GM12878 (cell line): ENCODE data around the gene RARS1. TPM values are rescaled to one million over a fixed set of nuclear protein-coding genes. Genes with fewer than 3 reads are reported as not detected.

ENCODE experiments used
- ATAC-seq: fragments of 200-7000 bp; cut with Tn5 transposase; 3 replicates; pipeline ENCODE4 v1.9.1; 2020; ENCODE audit warnings: mild to moderate bottlenecking, moderate library complexity
- BruUV-seq: library from RNA; stranded (reverse); fragments of 400-500 nt; replicated peaks from 2 replicates; lab custom pipeline; 2021; lab: Mats Ljungman, UMichigan
- CTCF ChIA-PET: fragments of 300-600 bp; sonication (Branson Sonifier 250); formaldehyde crosslinking; extraction: SDS; loops from one replicate; lab custom pipeline; 2021; ENCODE audit warnings: inconsistent platforms; lab: Yijun Ruan, JAX
- POLR2A ChIA-PET: fragments of 350-600 bp; formaldehyde crosslinking; extraction: SDS; loops from one replicate; lab custom pipeline; 2021; ENCODE audit warnings: inconsistent platforms; lab: Charles Lee
- RAD21 ChIA-PET: fragments of 300-600 bp; sonication (Branson Sonifier 250); formaldehyde crosslinking; loops from one replicate; lab custom pipeline; 2023; ENCODE audit warnings: antibody characterized with exemption; ENCODE audit not compliant: unreplicated experiment; lab: Charles Lee
- SMC1A ChIA-PET: fragments of 300-600 bp; sonication (Branson Sonifier 250); formaldehyde crosslinking; loops from one replicate; lab custom pipeline; 2023; ENCODE audit not compliant: unreplicated experiment, uncharacterized antibody; lab: Charles Lee
- DNase-seq: peaks from one replicate; pipeline ENCODE4 v3.0.0-alpha.2; 2011; ENCODE audit warnings: low read depth, low spot score
- FAIRE-seq: peaks from 3 replicates; lab custom pipeline; 2011; peaks lifted over from hg19 to GRCh38; lab: Jason Lieb, UNC
- H2AFZ ChIP-seq: 2 replicates; pipeline ENCODE4 v1.6.0; 2011; ENCODE audit warnings: low read depth, low read length, control low read depth; ENCODE audit not compliant: control insufficient read depth
- H3K27ac ChIP-seq: 2 replicates; pipeline ENCODE4 v1.5.1; 2011; ENCODE audit warnings: control low read depth; ENCODE audit not compliant: control insufficient read depth, insufficient read depth
- H3K27me3 ChIP-seq, 2 experiments: replicated peaks in 1 of 2; 2 replicates each; pipeline versions ENCODE4 v1.6.0 to v1.6.1; 2011; ENCODE audit warnings: low read length in 1 of 2; ENCODE audit not compliant: control insufficient read depth in 2 of 2, insufficient read depth in 2 of 2
- H3K36me3 ChIP-seq, 2 experiments: 2 replicates each; pipeline ENCODE4 v1.5.1; 2011; ENCODE audit warnings: low read length in 1 of 2; ENCODE audit not compliant: control insufficient read depth in 2 of 2, insufficient read depth in 2 of 2
- H3K4me1 ChIP-seq: 2 replicates; pipeline ENCODE4 v1.6.1; 2011; ENCODE audit warnings: mild to moderate bottlenecking, low read length, moderate library complexity, mixed read lengths; ENCODE audit not compliant: control insufficient read depth, insufficient read depth
- H3K4me2 ChIP-seq: 2 replicates; pipeline ENCODE4 v1.6.0; 2011; ENCODE audit warnings: control low read depth; ENCODE audit not compliant: control insufficient read depth, insufficient read depth
- H3K4me3 ChIP-seq: fragments of 200-600 bp; sonication (generic); 2 replicates; pipeline ENCODE4 v1.5.1; 2016
- H3K79me2 ChIP-seq: 2 replicates; pipeline ENCODE4 v1.6.0; 2011; ENCODE audit warnings: low read length; ENCODE audit not compliant: control insufficient read depth, insufficient read depth
- H3K9ac ChIP-seq: 2 replicates; pipeline ENCODE4 v1.8.0; 2011; ENCODE audit warnings: low read length, control low read depth, mixed read lengths; ENCODE audit not compliant: control insufficient read depth, insufficient read depth
- H3K9me3 ChIP-seq: replicated peaks from 3 replicates; pipeline ENCODE4 v1.5.1; 2011; ENCODE audit warnings: mild to moderate bottlenecking, low read length; ENCODE audit not compliant: control insufficient read depth, insufficient read depth
- H4K20me1 ChIP-seq: 2 replicates; pipeline ENCODE4 v1.6.0; 2011; ENCODE audit not compliant: control insufficient read depth, insufficient read depth
- CBX5 ChIP-seq: sonication (generic); IDR thresholded peaks from 2 replicates; pipeline ENCODE4 v1.6.1; 2016; ENCODE audit warnings: low read depth, moderate library complexity, mild to moderate bottlenecking, inconsistent platforms
- CEBPB ChIP-seq, 2 experiments: fragments of 150-350 bp in 1 of 2; IDR thresholded peaks; 2 replicates each; pipeline ENCODE4 v1.6.1; 2012 to 2014; ENCODE audit warnings: low read depth in 2 of 2, low read length in 2 of 2, borderline replicate concordance in 1 of 2, inconsistent platforms in 1 of 2
- HDGF ChIP-seq: fragments of 450-650 bp; IDR thresholded peaks from 2 replicates; pipeline ENCODE4 v1.6.1; 2016; ENCODE audit warnings: antibody characterized with exemption
- JUNB ChIP-seq: IDR thresholded peaks from 2 replicates; pipeline ENCODE4 v1.6.1; 2016; ENCODE audit warnings: antibody characterized with exemption, mild to moderate bottlenecking
- NFXL1 ChIP-seq: fragments of 450-650 bp; IDR thresholded peaks from 2 replicates; pipeline ENCODE4 v1.6.1; 2017; ENCODE audit warnings: antibody characterized with exemption, mild to moderate bottlenecking, borderline replicate concordance
- POLR2AphosphoS2 ChIP-seq: IDR thresholded peaks from 2 replicates; pipeline ENCODE4 v1.6.1; 2011; ENCODE audit warnings: low read depth, mild to moderate bottlenecking, low read length, improper control_type of control experiment, moderate library complexity
- RFX5 ChIP-seq: IDR thresholded peaks from 2 replicates; pipeline ENCODE4 v1.6.1; 2011; ENCODE audit warnings: low read depth, low read length, improper control_type of control experiment
- SIN3A ChIP-seq: IDR thresholded peaks from 2 replicates; pipeline ENCODE4 v1.6.1; 2012; ENCODE audit warnings: low read depth, low read length, improper control_type of control experiment
- SMARCA5 ChIP-seq: fragments of 450-650 bp; IDR thresholded peaks from 2 replicates; pipeline ENCODE4 v1.6.1; 2017; ENCODE audit warnings: mild to moderate bottlenecking
- SMC3 ChIP-seq: IDR thresholded peaks from 2 replicates; pipeline ENCODE4 v1.6.1; 2011; ENCODE audit warnings: low read length, improper control_type of control experiment, borderline replicate concordance
- WGBS: methylation state at CpG from one replicate; pipeline ENCODE4 v1.1.6; 2016; ENCODE audit warnings: low lambda C conversion rate; ENCODE audit not compliant: insufficient replicate concordance, insufficient coverage; ENCODE audit errors: missing lambda C conversion rate; 5-methylcytosine and 5-hydroxymethylcytosine counted together
- in situ Hi-C: fragments of 300-500 bp; cut with MboI; formaldehyde crosslinking; loops from 9 replicates; pipeline ENCODE4 v1.14.3; 2018; ENCODE audit warnings: mixed read lengths
- intact Hi-C: fragments of 100-400 bp; cut with micrococcal nuclease; formaldehyde crosslinking; loops from one replicate; pipeline ENCODE4 v1.14.2; 2022; ENCODE audit not compliant: unreplicated experiment
- polyA plus RNA-seq, 11 experiments: library from polyadenylated mRNA; depleted of rRNA in 4 of 11; unstranded in 6 of 11; stranded (reverse) in 5 of 11; fragments of >200 nt; fragmentation: Nextera tagmentation in 4 of 11; fragmentation: Illumina TruSeq in 1 of 11; extraction: Ambion mirVana in 4 of 11; extraction: Trizol in 1 of 11; gene quantifications; 1 replicate in 1 of 11; 2 replicates in 10 of 11; pipeline versions ENCODE4 v1.2.1 to v1.2.3, GENCODE V29; 2011 to 2016; ENCODE audit warnings: inconsistent platforms in 2 of 11, missing spikeins in 2 of 11, low read depth in 1 of 11
- total RNA-seq, 4 experiments: library from RNA; depleted of rRNA in 3 of 4; stranded (reverse); fragments of >200 nt in 3 of 4; fragmentation: Illumina TruSeq in 1 of 4; extraction: Trizol in 1 of 4; gene quantifications; 2 replicates each; pipeline versions ENCODE4 v1.2.1 to v1.2.3, GENCODE V29; 2013 to 2021
- TF ChIP-seq, protein P1 (sequence below): fragments of 450-650 bp; IDR thresholded peaks from 2 replicates; pipeline ENCODE4 v1.6.1; 2014; ENCODE audit warnings: mild to moderate bottlenecking
- TF ChIP-seq, protein P2 (sequence below): fragments of 450-650 bp; IDR thresholded peaks from 2 replicates; pipeline ENCODE4 v1.6.1; 2017; ENCODE audit warnings: low read depth, mild to moderate bottlenecking, moderate library complexity
- TF ChIP-seq, protein P3 (sequence below): fragments of 150-350 bp; IDR thresholded peaks from 2 replicates; pipeline ENCODE4 v1.6.1; 2016; ENCODE audit warnings: low read depth, low read length

The RARS1 gene
- total and polyA plus RNA-seq, 10 of the 15 experiments (the other 5 are each of a cell fraction or from before 2014, with no cell fraction given) = 80.5 to 127 (median 105) TPM

DNA sequence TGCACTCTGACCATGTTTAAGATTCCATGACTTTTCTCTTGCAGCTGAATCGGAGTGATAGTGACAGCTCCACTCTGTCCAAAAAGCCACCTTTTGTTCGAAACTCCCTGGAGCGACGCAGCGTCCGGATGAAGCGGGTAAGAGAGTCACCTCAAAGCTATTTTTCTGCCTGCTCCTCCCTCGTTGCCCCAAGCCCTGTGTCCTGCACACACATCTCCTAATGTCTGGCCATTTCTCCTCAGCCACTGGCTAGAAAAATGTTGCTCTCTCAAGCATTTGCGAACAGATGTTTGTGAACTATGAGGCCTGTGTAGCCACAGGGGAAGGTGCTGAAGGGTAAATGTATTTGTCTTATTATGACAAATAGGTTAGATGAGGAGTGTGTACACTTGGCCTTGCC is 25.7 kb upstream of the RARS1 start:
- ChIA-PET CTCF (no interaction called here), POLR2A (no interaction called here), SMC1A (no interaction called here), RAD21 (no interaction called here)
- Histone ChIP-seq H4K20me1 (no peaks in the 10 kb centered on the region), H3K4me1 (no peaks in the 10 kb centered on the region), H3K4me2 (no peak overlapping the region), H3K27me3 (no peaks in the 10 kb centered on the region), H3K9ac (no peak overlapping the region), H3K9me3 (no peaks in the 10 kb centered on the region), H3K79me2 (no peaks in the 10 kb centered on the region), H3K4me3 (no peak overlapping the region), H3K36me3 (no peaks in the 10 kb centered on the region; a peak in 1 of 4 replicates), H2AFZ (no peak overlapping the region), H3K27ac (no peak overlapping the region)
- FAIRE-seq (no peak), ATAC-seq (no peak), DNase-seq (no peak)
- in situ Hi-C loops (no loop called here), intact Hi-C loops (no loop called here)
- BruUV-seq = no TSS peak
- 88% methylated on average over 9 of the region's 9 CpGs for WGBS
- TF ChIP-seq SMARCA5 = no peak

DNA sequence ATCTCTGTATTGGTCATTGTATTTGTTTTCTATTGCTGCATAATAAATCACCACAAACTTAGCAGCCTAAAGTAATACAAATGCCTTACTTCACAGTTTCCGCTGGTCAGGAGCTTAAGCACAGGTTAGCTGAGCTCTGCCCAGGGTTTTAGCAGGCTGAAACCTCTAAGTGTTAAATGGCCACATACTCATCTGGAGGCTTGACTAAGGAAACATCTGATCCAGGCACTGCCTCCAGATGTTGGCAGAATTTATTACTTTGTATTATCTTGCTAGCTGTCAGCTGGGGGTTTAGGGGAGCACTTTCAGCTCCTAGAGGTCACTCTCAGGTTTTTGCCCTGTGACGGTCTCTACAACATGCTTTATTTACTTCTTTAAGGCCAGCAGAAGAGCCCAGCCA is 23.2 kb upstream of the RARS1 start:
- DNase-seq = no peak
- no peaks in the 10 kb centered on the region for H3K9me3 ChIP-seq
- no peaks in the 10 kb centered on the region for H3K27me3 ChIP-seq
- no peak overlapping the region for H3K27ac ChIP-seq
- ChIA-PET SMC1A (interaction anchor here (0.7 kb wide), 1 partner anchor 193 kb away, joined by 3 read pairs; no protein-coding TSS in a partner anchor), RAD21 (no interaction called here), POLR2A (no interaction called here), CTCF (no interaction called here)
- intact Hi-C loops = no loop called here
- no peak overlapping the region for H3K4me3 ChIP-seq
- no peak overlapping the region for H3K4me2 ChIP-seq
- H3K4me1 ChIP-seq = no peaks in the 10 kb centered on the region
- no peak for FAIRE-seq
- 100% methylated on average over 2 of the region's 2 CpGs for WGBS
- H3K9ac ChIP-seq = no peak overlapping the region
- no TSS peak for BruUV-seq
- H2AFZ ChIP-seq = no peak overlapping the region
- no peaks in the 10 kb centered on the region; a peak in 1 of 4 replicates for H3K36me3 ChIP-seq
- H4K20me1 ChIP-seq = no peaks in the 10 kb centered on the region
- in situ Hi-C loops = no loop called here
- H3K79me2 ChIP-seq = no peaks in the 10 kb centered on the region
- no peak for ATAC-seq
- TF ChIP-seq POLR2AphosphoS2 (no peak), HDGF (no peak), NFXL1 (no peak), JUNB (no peak), SMC3 (no peak), RFX5 (no peak), SIN3A (no peak), CBX5 (no peak), CEBPB (IDR thresholded peaks at IDR 0.05; ENCODE audit: borderline replicate concordance in 1 of 2, low read depth in 2 of 2, low read length in 2 of 2) (no peak)
- TF ChIP-seq, protein P1, sequence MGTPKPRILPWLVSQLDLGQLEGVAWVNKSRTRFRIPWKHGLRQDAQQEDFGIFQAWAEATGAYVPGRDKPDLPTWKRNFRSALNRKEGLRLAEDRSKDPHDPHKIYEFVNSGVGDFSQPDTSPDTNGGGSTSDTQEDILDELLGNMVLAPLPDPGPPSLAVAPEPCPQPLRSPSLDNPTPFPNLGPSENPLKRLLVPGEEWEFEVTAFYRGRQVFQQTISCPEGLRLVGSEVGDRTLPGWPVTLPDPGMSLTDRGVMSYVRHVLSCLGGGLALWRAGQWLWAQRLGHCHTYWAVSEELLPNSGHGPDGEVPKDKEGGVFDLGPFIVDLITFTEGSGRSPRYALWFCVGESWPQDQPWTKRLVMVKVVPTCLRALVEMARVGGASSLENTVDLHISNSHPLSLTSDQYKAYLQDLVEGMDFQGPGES = no peak
- TF ChIP-seq, protein P2, sequence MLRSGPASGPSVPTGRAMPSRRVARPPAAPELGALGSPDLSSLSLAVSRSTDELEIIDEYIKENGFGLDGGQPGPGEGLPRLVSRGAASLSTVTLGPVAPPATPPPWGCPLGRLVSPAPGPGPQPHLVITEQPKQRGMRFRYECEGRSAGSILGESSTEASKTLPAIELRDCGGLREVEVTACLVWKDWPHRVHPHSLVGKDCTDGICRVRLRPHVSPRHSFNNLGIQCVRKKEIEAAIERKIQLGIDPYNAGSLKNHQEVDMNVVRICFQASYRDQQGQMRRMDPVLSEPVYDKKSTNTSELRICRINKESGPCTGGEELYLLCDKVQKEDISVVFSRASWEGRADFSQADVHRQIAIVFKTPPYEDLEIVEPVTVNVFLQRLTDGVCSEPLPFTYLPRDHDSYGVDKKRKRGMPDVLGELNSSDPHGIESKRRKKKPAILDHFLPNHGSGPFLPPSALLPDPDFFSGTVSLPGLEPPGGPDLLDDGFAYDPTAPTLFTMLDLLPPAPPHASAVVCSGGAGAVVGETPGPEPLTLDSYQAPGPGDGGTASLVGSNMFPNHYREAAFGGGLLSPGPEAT = no peak
- TF ChIP-seq, protein P3, sequence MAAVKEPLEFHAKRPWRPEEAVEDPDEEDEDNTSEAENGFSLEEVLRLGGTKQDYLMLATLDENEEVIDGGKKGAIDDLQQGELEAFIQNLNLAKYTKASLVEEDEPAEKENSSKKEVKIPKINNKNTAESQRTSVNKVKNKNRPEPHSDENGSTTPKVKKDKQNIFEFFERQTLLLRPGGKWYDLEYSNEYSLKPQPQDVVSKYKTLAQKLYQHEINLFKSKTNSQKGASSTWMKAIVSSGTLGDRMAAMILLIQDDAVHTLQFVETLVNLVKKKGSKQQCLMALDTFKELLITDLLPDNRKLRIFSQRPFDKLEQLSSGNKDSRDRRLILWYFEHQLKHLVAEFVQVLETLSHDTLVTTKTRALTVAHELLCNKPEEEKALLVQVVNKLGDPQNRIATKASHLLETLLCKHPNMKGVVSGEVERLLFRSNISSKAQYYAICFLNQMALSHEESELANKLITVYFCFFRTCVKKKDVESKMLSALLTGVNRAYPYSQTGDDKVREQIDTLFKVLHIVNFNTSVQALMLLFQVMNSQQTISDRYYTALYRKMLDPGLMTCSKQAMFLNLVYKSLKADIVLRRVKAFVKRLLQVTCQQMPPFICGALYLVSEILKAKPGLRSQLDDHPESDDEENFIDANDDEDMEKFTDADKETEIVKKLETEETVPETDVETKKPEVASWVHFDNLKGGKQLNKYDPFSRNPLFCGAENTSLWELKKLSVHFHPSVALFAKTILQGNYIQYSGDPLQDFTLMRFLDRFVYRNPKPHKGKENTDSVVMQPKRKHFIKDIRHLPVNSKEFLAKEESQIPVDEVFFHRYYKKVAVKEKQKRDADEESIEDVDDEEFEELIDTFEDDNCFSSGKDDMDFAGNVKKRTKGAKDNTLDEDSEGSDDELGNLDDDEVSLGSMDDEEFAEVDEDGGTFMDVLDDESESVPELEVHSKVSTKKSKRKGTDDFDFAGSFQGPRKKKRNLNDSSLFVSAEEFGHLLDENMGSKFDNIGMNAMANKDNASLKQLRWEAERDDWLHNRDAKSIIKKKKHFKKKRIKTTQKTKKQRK = no peak
